ENCODE results near the gene NAA20.

NAA20 gene

DNA sequence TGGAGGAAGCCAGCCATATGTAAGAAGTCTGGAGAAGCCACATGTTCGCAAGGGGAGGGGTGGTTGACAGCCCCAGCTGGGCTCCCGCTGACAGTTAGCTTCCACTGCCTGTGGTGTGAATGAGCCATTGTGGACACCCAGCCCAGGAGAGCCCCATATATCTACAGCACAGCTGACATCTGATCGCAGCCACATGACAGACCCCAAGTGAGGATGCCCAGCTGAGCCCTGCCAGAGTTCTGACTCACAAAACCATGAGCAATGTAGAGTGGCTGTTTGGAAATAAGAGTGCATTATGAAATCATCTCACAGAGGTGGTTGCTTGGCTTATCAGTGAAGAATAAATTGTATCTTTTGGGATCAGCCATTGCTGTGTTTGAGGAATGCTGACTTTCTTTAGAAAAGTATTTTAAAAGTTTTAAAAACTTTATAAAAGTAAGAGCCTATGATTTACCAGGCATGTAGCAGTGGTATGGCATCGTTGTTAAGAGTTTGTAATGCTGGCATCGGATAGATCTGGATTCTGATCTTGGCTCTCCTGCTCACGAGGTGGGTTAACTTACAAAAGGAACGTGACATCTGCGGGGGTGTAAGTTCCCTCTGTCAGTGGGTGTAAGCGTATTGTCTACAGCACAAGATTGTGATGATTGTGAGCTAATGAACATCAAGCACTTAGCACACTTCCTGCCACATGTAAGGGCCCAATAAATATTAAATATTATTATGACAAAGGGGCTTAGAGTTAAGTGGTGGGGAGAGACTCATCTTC is 59.3 kb downstream of the NAA20 start:
- DNase-seq, result no peak

DNA sequence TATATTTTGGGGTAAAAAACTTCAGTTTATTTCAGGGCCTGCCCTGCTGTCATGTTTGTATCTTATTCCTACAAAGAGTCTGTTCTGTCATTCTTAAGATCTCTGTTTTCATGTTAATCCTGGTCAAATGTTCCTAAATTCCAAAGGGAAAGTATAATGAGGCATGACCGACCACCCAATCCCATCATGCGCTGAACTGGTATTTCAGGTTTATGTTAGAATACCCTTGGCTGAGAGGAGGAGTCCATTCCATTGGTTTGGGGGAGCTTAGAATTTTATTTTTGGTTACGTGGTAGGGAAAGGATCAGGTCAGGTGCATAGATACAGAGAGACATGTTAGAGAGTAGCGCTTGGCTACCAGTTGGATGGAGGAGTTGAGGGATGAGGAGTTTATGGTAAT is 60.9 kb downstream of the NAA20 start:
- DNase-seq, result no peak

DNA sequence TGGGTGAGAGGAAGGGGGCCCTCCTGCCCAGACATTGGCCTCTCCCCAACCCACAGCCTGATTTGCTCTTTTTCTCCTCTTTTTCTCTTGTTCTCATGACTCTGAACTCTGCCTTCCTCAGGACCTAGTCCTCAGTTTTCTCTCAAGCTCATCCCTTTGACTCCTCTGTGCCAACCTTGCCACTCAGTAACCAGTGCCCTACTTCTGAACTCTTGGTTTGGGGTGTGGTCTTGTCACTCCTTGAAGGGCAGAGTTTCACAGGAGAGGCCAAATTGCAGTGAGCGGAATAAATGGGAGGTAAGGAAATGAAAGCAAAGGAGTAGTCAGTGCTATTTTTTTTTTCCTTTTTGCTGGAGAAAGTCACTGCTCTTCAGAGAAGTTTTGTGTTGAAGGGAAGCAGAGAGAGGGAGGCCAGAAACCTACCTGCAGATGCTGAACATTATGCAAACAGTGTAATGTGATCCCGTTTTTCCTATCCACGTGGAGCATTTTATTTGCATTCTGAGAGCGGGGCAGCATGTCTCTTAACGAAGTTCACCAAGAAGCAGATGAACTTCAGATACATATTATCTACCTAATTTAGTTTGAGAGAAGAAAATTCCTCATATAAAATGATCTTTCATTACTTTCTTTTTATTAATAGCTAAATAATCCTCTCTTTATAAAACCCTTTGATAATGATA is 62.1 kb downstream of the NAA20 start:
- no peak for DNase-seq
